Retinal pigment epithelial cell (primary cell): ENCODE measurements around the gene SEC11A.
A peak's percentile ranks its signal among the peaks of the same experiment; 100 is the strongest.

Experiments
- DNase-seq: peaks from one replicate; pipeline ENCODE4 v3.0.0-alpha.2; 2010; ENCODE audit warnings: low read depth
- H3K4me3 ChIP-seq: 2 replicates; pipeline ENCODE4 v1.5.1; 2011; ENCODE audit warnings: mild to moderate bottlenecking, low read length, control low read depth, moderate library complexity
- CTCF ChIP-seq: conservative IDR thresholded peaks from 2 replicates; pipeline ENCODE4 v1.5.1; 2011; ENCODE audit warnings: low read depth, low read length, control low read depth, inconsistent platforms

Gene SEC11A

GRCh38 chr15:84716036-84716732, at the start of gene SEC11A:
TSS of gene SEC11A (minus strand) at chr15:84716139. CDS start at chr15:84716075, 64 bp downstream.
- peak within 1 kb of the TSS; percentile 93 for H3K4me3 ChIP-seq
- TF ChIP-seq CTCF = no peak
- peak; percentile 79 for DNase-seq

GRCh38 chr15:84765675-84766074, 49.7 kb upstream of the SEC11A start:
- no peak for TF ChIP-seq CTCF
- no peak overlapping the region for H3K4me3 ChIP-seq
- DNase-seq = no peak

- no peak overlapping the region for H3K4me3 ChIP-seq
- no peak for TF ChIP-seq CTCF
- no peak for DNase-seq
Measured at GRCh38 chr15:84764989-84765388, 49.0 kb upstream of the SEC11A start.

- no peak overlapping the region for H3K4me3 ChIP-seq
- no peak for DNase-seq
- no peak for TF ChIP-seq CTCF
Measured at GRCh38 chr15:84764585-84764984, 48.6 kb upstream of the SEC11A start.

- TF ChIP-seq CTCF = no peak
- DNase-seq = no peak
Measured at GRCh38 chr15:84762840-84763572, 47.1 kb upstream of the SEC11A start.

GRCh38 chr15:84761607-84762131, 45.7 kb upstream of the SEC11A start:
- TF ChIP-seq CTCF = no peak
- H3K4me3 ChIP-seq = no peak overlapping the region
- no peak for DNase-seq

More at GRCh38 chr15:84762840-84763572, 47.1 kb upstream of the SEC11A start:
- no peak overlapping the region for H3K4me3 ChIP-seq
